Measurements from ENCODE around the gene FLCN.
"Not testable (repeated sequence)": the region's sequence is repeated elsewhere in the genome, so short reads cannot be mapped to it uniquely, and the experiment has no call there.

DNA sequence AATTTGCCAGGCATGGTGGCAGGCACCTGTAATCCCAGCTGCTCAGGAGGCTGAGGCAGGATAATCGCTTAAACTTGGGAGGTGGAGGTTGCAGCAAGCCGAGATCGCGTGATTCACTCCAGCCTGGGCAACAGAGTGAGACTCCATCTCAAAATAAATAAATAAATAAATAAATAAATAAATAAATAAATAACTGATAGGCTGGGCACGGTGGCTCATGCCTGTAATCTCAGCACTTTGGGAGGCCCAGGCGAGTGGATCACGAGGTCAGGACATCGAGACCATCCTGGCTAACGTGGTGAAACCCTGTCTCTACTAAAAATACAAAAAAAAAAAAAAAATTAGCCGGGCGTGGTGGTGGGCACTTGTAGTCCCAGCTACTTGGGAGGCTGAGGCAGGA is 18.7 kb upstream of the FLCN start:
- not testable (repeated sequence) for TF ChIP-seq CTCF (IDR thresholded peaks at IDR 0.05; ENCODE audit: low read depth, low read length, missing input control); YY1 (IDR thresholded peaks at IDR 0.05); TAF1 (conservative IDR thresholded peaks at IDR 0.05); GABPA (IDR thresholded peaks at IDR 0.05 in 1 of 2, conservative IDR thresholded peaks at IDR 0.05 in 1 of 2)
- TF ChIP-seq, protein P1, sequence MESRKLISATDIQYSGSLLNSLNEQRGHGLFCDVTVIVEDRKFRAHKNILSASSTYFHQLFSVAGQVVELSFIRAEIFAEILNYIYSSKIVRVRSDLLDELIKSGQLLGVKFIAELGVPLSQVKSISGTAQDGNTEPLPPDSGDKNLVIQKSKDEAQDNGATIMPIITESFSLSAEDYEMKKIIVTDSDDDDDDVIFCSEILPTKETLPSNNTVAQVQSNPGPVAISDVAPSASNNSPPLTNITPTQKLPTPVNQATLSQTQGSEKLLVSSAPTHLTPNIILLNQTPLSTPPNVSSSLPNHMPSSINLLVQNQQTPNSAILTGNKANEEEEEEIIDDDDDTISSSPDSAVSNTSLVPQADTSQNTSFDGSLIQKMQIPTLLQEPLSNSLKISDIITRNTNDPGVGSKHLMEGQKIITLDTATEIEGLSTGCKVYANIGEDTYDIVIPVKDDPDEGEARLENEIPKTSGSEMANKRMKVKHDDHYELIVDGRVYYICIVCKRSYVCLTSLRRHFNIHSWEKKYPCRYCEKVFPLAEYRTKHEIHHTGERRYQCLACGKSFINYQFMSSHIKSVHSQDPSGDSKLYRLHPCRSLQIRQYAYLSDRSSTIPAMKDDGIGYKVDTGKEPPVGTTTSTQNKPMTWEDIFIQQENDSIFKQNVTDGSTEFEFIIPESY (IDR thresholded peaks at IDR 0.05) = not testable (repeated sequence)
